SK-N-SH (cell line): ENCODE results near the gene GADD45B. TPM values are rescaled to one million over a fixed set of nuclear protein-coding genes. Genes with fewer than 3 reads are reported as not detected.

ENCODE experiments used
- CTCF ChIA-PET: fragments of 300-600, 350-600 bp; formaldehyde crosslinking; extraction: SDS; loops from one replicate; lab custom pipeline; 2021; lab: Yijun Ruan, JAX
- POLR2A ChIA-PET: fragments of 350-600 bp; sonication (Branson Sonifier 250); formaldehyde crosslinking; extraction: SDS; loops from one replicate; lab custom pipeline; 2020; ENCODE audit warnings: antibody characterized with exemption, inconsistent platforms; lab: Yijun Ruan, JAX
- DNase-seq: peaks from one replicate; pipeline ENCODE4 v3.0.0; 2012
- H2AFZ ChIP-seq: fragments of 200-600 bp; sonication (generic); 2 replicates; pipeline ENCODE4 v1.8.1; 2016; ENCODE audit warnings: antibody characterized with exemption, mild to moderate bottlenecking, low read depth
- H3F3A ChIP-seq: fragments of 200-600 bp; sonication (generic); replicated peaks from 2 replicates; pipeline ENCODE3; 2016; ENCODE audit warnings: antibody characterized with exemption, mild to moderate bottlenecking; ENCODE audit not compliant: insufficient read depth
- H3K27ac ChIP-seq, 2 experiments: fragments of 200-500 bp in 1 of 2; fragments of 200-600 bp in 1 of 2; sonication (Bioruptor generic) in 1 of 2; sonication (generic), shearing (Covaris generic) in 1 of 2; 2 replicates each; pipeline versions ENCODE4 v1.5.1 to v1.6.1; 2014 to 2016; ENCODE audit warnings: low read depth in 2 of 2, inconsistent platforms in 1 of 2, low read length in 1 of 2, mild to moderate bottlenecking in 1 of 2, mixed read lengths in 1 of 2
- H3K27me3 ChIP-seq: fragments of 200-600 bp; sonication (generic), shearing (Covaris generic); 2 replicates; pipeline ENCODE4 v1.6.1; 2016; ENCODE audit warnings: mixed run types; ENCODE audit not compliant: insufficient read depth
- H3K36me3 ChIP-seq, 2 experiments: fragments of 200-500 bp in 1 of 2; fragments of 200-600 bp in 1 of 2; sonication (Bioruptor generic) in 1 of 2; sonication (generic) in 1 of 2; replicated peaks in 1 of 2; 2 replicates each; pipeline versions ENCODE3 to v1.5.1; 2014 to 2016; ENCODE audit warnings: low read length in 1 of 2, mild to moderate bottlenecking in 1 of 2; ENCODE audit not compliant: insufficient read depth in 2 of 2, control insufficient read depth in 1 of 2
- H3K4me1 ChIP-seq, 2 experiments: fragments of 200-500 bp in 1 of 2; fragments of 200-600 bp in 1 of 2; sonication (Bioruptor generic) in 1 of 2; sonication (generic), shearing (Covaris generic) in 1 of 2; 2 replicates each; pipeline versions ENCODE4 v1.5.1 to v1.6.1; 2014 to 2016; ENCODE audit warnings: low read depth in 1 of 2, low read length in 1 of 2, mixed run types in 1 of 2; ENCODE audit not compliant: insufficient read depth in 2 of 2, control insufficient read depth in 1 of 2
- H3K4me2 ChIP-seq: fragments of 200-600 bp; sonication (generic), shearing (Covaris generic); 2 replicates; pipeline ENCODE4 v1.6.1; 2017; ENCODE audit warnings: mixed run types
- H3K4me3 ChIP-seq, 2 experiments: fragments of 200-500 bp in 1 of 2; fragments of 200-600 bp in 1 of 2; sonication (Bioruptor generic) in 1 of 2; sonication (generic), shearing (Covaris generic) in 1 of 2; 2 replicates each; pipeline versions ENCODE4 v1.5.1 to v1.8.1; 2014 to 2016; ENCODE audit warnings: low read depth in 2 of 2, inconsistent platforms in 1 of 2, low read length in 1 of 2, mild to moderate bottlenecking in 1 of 2, mixed read lengths in 1 of 2, moderate library complexity in 1 of 2
- H3K79me2 ChIP-seq: fragments of 200-600 bp; sonication (generic); 2 replicates; pipeline ENCODE4 v1.8.1; 2017; ENCODE audit warnings: mild to moderate bottlenecking; ENCODE audit not compliant: insufficient read depth
- H3K9ac ChIP-seq: fragments of 200-600 bp; sonication (generic); 2 replicates; pipeline ENCODE4 v1.6.1; 2017; ENCODE audit warnings: mixed run types
- H3K9me2 ChIP-seq: fragments of 200-600 bp; sonication (generic); 2 replicates; pipeline ENCODE4 v1.6.1; 2017; ENCODE audit warnings: mixed run types
- H3K9me3 ChIP-seq: fragments of 200-600 bp; sonication (generic); 2 replicates; pipeline ENCODE4 v1.6.1; 2017; ENCODE audit warnings: mixed run types, mild to moderate bottlenecking, moderate library complexity
- H4K20me1 ChIP-seq: fragments of 200-600 bp; sonication (generic); 2 replicates; pipeline ENCODE4 v1.6.1; 2017; ENCODE audit warnings: mild to moderate bottlenecking, mixed run types; ENCODE audit not compliant: insufficient read depth
- CTCF ChIP-seq: fragments of 200-600 bp; sonication (generic); IDR thresholded peaks from 2 replicates; pipeline ENCODE4 v1.6.1; 2017; ENCODE audit warnings: antibody characterized with exemption, mild to moderate bottlenecking, moderate library complexity
- ELF1 ChIP-seq: IDR thresholded peaks from 2 replicates; pipeline ENCODE4 v1.4.0; 2012
- EP300 ChIP-seq, 2 experiments: IDR thresholded peaks; 2 replicates each; pipeline versions ENCODE4 v1.4.0 to v1.6.1; 2012; ENCODE audit warnings: borderline replicate concordance in 1 of 2, low read depth in 1 of 2, low read length in 1 of 2
- FOXM1 ChIP-seq: IDR thresholded peaks from 2 replicates; pipeline ENCODE4 v1.4.0; 2012; ENCODE audit warnings: low read depth, mild to moderate bottlenecking
- GATA2 ChIP-seq: sonication (generic); formaldehyde crosslinking; IDR thresholded peaks from 2 replicates; pipeline ENCODE4 v1.5.0; 2020; ENCODE audit warnings: mild to moderate bottlenecking, missing genetic modification reagents
- MAX ChIP-seq: IDR thresholded peaks from 2 replicates; pipeline ENCODE4 v1.4.0; 2012; ENCODE audit warnings: low read depth
- MXI1 ChIP-seq: IDR thresholded peaks from 2 replicates; pipeline ENCODE4 v1.6.1; 2012; ENCODE audit warnings: mild to moderate bottlenecking, low read depth, low read length, improper control_type of control experiment
- NFIC ChIP-seq: IDR thresholded peaks from 2 replicates; pipeline ENCODE4 v1.4.0; 2012; ENCODE audit warnings: borderline replicate concordance
- PBX3 ChIP-seq: IDR thresholded peaks from 2 replicates; pipeline ENCODE4; 2012
- RAD21 ChIP-seq: IDR thresholded peaks from 2 replicates; pipeline ENCODE4 v1.6.1; 2012; ENCODE audit warnings: mild to moderate bottlenecking, low read length
- REST ChIP-seq: IDR thresholded peaks from 2 replicates; pipeline ENCODE4 v1.6.1; 2012; ENCODE audit warnings: mild to moderate bottlenecking, low read depth, low read length, moderate library complexity
- RFX5 ChIP-seq: IDR thresholded peaks from 2 replicates; pipeline ENCODE4 v1.6.1; 2012; ENCODE audit warnings: mild to moderate bottlenecking, improper control_type of control experiment, low read length
- SMC3 ChIP-seq: IDR thresholded peaks from 2 replicates; pipeline ENCODE4 v1.6.1; 2012; ENCODE audit warnings: low read depth, low read length, improper control_type of control experiment
- YY1 ChIP-seq: IDR thresholded peaks from 2 replicates; pipeline ENCODE4 v1.4.0; 2012; ENCODE audit warnings: low read depth, mild to moderate bottlenecking
- WGBS: methylation state at CpG from one replicate; pipeline ENCODE4 v1.1.6; 2017; ENCODE audit warnings: low lambda C conversion rate; 5-methylcytosine and 5-hydroxymethylcytosine counted together
- polyA plus RNA-seq, 3 experiments: library from polyadenylated mRNA; depleted of rRNA; stranded (reverse); fragments of >200 nt; gene quantifications; 2 replicates each; pipeline ENCODE4 v1.2.3, GENCODE V29; 2012

Gene GADD45B
- polyA plus RNA-seq, 1 of the 3 experiments (the other 2 are of a cell fraction): 67.6 TPM

- H4K20me1 ChIP-seq: peaks cover 53% of the 10 kb centered on the region; the same call in 1 of the 2 replicates
- peaks cover 82% of the 10 kb centered on the region for H3K79me2 ChIP-seq
- ChIA-PET POLR2A (interaction anchor here (1.6 kb wide), 1 partner anchor 26 kb away, joined by 4 read pairs; no protein-coding TSS in a partner anchor), CTCF (interaction anchor here (0.7 to 1.4 kb wide), 4 partner anchors 10 to 160 kb away, joined by 3 to 5 read pairs (median 4); no protein-coding TSS in a partner anchor)
- no peak overlapping the region; a peak in 1 of 4 replicates for H3K4me3 ChIP-seq
- H3K4me2 ChIP-seq: peak overlapping the region; percentile 98
- peaks cover 8 to 10% of the 10 kb centered on the region in 2 experiments; a peak in 2 of 4 replicates for H3K4me1 ChIP-seq
- H3K9me3 ChIP-seq: no peaks in the 10 kb centered on the region
- no peaks in the 10 kb centered on the region for H3K9me2 ChIP-seq
- DNase-seq: no peak
- no peak overlapping the region for H3K9ac ChIP-seq
- H2AFZ ChIP-seq: no peak overlapping the region
- TF ChIP-seq REST (no peak), CTCF (no peak)
- 87% methylated on average over 11 of the region's 19 CpGs for WGBS
- H3K27ac ChIP-seq: no peak overlapping the region
- no peaks in the 10 kb centered on the region for H3K27me3 ChIP-seq
- H3K36me3 ChIP-seq: no peaks in the 10 kb centered on the region
- peaks cover 13% of the 10 kb centered on the region for H3F3A ChIP-seq
Observed at GRCh38 chr19:2454199-2454961, 21.5 kb upstream of the GADD45B start.

GRCh38 chr19:2454962-2455850 is 20.7 kb upstream of the GADD45B start:
- peaks cover 46% of the 10 kb centered on the region; the same call in 1 of the 2 replicates for H4K20me1 ChIP-seq
- H2AFZ ChIP-seq: no peak overlapping the region
- H3K27ac ChIP-seq: no peak overlapping the region; a peak in 1 of 4 replicates
- H3K36me3 ChIP-seq: no peaks in the 10 kb centered on the region
- H3K4me3 ChIP-seq: peak overlapping the region; percentile 80 to 83
- H3K9ac ChIP-seq: peak overlapping the region; percentile 95
- no peaks in the 10 kb centered on the region for H3K9me2 ChIP-seq
- H3K9me3 ChIP-seq: no peaks in the 10 kb centered on the region
- POLR2A ChIA-PET: interaction anchor here (0.6 to 1.6 kb wide), 2 partner anchors 27 to 141 kb away, joined by 4 read pairs; no protein-coding TSS in a partner anchor
- H3K4me2 ChIP-seq: peak overlapping the region; percentile 98
- H3K4me1 ChIP-seq: peaks cover 8 to 10% of the 10 kb centered on the region in 2 experiments; a peak in 2 of 4 replicates
- CTCF ChIA-PET: interaction anchor here (0.7 to 2.0 kb wide), 5 partner anchors 9 to 156 kb away, joined by 3 to 5 read pairs (median 4); no protein-coding TSS in a partner anchor
- DNase-seq: peak; percentile 42
- H3K27me3 ChIP-seq: no peaks in the 10 kb centered on the region
- peaks cover 73% of the 10 kb centered on the region for H3K79me2 ChIP-seq
- peaks cover 13% of the 10 kb centered on the region for H3F3A ChIP-seq
- 70% methylated on average over 13 of the region's 14 CpGs for WGBS
- TF ChIP-seq PBX3 (no peak), CTCF (no peak), SMC3 (no peak), GATA2 (CRISPR knock-in tag) (no peak), MXI1 (no peak), FOXM1 (no peak), ELF1 (no peak), YY1 (no peak), MAX (no peak), RFX5 (no peak), RAD21 (no peak), NFIC (no peak), EP300 (IDR thresholded peaks at IDR 0.05; ENCODE audit: borderline replicate concordance in 1 of 2, low read depth in 1 of 2, low read length in 1 of 2) (no peak)
